ENCODE measurements around the gene RPL12. TPM values are rescaled to one million over a fixed set of nuclear protein-coding genes. Genes with fewer than 3 reads are reported as not detected.

RPL12 gene
- total and polyA plus RNA-seq, 2 of the 13 experiments (the other 11 are each of a cell fraction or from before 2014, with no cell fraction given), result 1,551 to 2,590 TPM

DNA sequence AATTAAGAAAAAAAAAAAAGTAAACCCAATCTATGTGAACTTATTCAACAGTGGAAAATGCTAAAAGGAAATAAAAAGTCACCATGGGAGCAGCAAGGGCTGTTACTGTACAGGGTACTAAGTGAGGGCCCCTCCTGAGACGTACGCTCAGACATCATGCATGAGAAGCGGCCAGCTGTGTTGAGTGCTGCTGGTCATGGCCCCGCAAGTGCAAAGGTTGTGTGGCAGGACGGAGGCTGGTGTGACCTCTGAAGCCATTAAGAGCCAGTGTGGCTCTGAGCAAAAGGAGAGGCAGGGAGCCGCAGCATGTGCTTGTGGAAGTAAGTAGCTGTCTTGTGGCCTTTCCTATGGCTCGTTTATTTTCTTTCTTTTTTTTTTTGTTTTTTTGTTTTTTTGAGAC is 30.1 kb downstream of the RPL12 start (continued):
- TF ChIP-seq RBM39 (IDR thresholded peaks at IDR 0.05; ENCODE audit: low read depth, low read length, poor library complexity, severe bottlenecking) (no peak), AHR (CRISPR knock-in tag; IDR thresholded peaks at IDR 0.05) (no peak), PCBP1 (IDR thresholded peaks at IDR 0.05; ENCODE audit: borderline replicate concordance, low read depth, low read length) (no peak), ZNF550 (CRISPR knock-in tag; IDR thresholded peaks at IDR 0.05; ENCODE audit: borderline replicate concordance) (no peak), ZBTB7B (CRISPR knock-in tag; IDR thresholded peaks at IDR 0.05) (no peak), AKAP8 (CRISPR knock-in tag; IDR thresholded peaks at IDR 0.05) (no peak), ZNF616 (CRISPR knock-in tag; IDR thresholded peaks at IDR 0.05; ENCODE audit: low read depth) (no peak), YY1 (IDR thresholded peaks at IDR 0.05; ENCODE audit: insufficient read depth, insufficient replicate concordance, low read depth, low read length) (peak; percentile 34), ZHX2 (IDR thresholded peaks at IDR 0.05; ENCODE audit: low read depth) (no peak), ZHX2 (CRISPR knock-in tag; IDR thresholded peaks at IDR 0.05; ENCODE audit: borderline replicate concordance) (no peak), CEBPG (CRISPR knock-in tag; IDR thresholded peaks at IDR 0.05) (no peak)
- TF ChIP-seq, protein P1, sequence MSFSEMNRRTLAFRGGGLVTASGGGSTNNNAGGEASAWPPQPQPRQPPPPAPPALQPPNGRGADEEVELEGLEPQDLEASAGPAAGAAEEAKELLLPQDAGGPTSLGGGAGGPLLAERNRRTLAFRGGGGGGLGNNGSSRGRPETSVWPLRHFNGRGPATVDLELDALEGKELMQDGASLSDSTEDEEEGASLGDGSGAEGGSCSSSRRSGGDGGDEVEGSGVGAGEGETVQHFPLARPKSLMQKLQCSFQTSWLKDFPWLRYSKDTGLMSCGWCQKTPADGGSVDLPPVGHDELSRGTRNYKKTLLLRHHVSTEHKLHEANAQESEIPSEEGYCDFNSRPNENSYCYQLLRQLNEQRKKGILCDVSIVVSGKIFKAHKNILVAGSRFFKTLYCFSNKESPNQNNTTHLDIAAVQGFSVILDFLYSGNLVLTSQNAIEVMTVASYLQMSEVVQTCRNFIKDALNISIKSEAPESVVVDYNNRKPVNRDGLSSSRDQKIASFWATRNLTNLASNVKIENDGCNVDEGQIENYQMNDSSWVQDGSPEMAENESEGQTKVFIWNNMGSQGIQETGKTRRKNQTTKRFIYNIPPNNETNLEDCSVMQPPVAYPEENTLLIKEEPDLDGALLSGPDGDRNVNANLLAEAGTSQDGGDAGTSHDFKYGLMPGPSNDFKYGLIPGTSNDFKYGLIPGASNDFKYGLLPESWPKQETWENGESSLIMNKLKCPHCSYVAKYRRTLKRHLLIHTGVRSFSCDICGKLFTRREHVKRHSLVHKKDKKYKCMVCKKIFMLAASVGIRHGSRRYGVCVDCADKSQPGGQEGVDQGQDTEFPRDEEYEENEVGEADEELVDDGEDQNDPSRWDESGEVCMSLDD (CRISPR knock-in tag; IDR thresholded peaks at IDR 0.05; ENCODE audit: borderline replicate concordance), result no peak
- TF ChIP-seq, protein P2, sequence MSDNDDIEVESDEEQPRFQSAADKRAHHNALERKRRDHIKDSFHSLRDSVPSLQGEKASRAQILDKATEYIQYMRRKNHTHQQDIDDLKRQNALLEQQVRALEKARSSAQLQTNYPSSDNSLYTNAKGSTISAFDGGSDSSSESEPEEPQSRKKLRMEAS (IDR thresholded peaks at IDR 0.05), result 0 out of 2 replicates have a peak, but pooled peaks have one; percentile 35
- TF ChIP-seq, protein P3, sequence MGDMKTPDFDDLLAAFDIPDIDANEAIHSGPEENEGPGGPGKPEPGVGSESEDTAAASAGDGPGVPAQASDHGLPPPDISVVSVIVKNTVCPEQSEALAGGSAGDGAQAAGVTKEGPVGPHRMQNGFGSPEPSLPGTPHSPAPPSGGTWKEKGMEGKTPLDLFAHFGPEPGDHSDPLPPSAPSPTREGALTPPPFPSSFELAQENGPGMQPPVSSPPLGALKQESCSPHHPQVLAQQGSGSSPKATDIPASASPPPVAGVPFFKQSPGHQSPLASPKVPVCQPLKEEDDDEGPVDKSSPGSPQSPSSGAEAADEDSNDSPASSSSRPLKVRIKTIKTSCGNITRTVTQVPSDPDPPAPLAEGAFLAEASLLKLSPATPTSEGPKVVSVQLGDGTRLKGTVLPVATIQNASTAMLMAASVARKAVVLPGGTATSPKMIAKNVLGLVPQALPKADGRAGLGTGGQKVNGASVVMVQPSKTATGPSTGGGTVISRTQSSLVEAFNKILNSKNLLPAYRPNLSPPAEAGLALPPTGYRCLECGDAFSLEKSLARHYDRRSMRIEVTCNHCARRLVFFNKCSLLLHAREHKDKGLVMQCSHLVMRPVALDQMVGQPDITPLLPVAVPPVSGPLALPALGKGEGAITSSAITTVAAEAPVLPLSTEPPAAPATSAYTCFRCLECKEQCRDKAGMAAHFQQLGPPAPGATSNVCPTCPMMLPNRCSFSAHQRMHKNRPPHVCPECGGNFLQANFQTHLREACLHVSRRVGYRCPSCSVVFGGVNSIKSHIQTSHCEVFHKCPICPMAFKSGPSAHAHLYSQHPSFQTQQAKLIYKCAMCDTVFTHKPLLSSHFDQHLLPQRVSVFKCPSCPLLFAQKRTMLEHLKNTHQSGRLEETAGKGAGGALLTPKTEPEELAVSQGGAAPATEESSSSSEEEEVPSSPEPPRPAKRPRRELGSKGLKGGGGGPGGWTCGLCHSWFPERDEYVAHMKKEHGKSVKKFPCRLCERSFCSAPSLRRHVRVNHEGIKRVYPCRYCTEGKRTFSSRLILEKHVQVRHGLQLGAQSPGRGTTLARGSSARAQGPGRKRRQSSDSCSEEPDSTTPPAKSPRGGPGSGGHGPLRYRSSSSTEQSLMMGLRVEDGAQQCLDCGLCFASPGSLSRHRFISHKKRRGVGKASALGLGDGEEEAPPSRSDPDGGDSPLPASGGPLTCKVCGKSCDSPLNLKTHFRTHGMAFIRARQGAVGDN (CRISPR knock-in tag; IDR thresholded peaks at IDR 0.05), result peak; percentile 55
- TF ChIP-seq, protein P4, sequence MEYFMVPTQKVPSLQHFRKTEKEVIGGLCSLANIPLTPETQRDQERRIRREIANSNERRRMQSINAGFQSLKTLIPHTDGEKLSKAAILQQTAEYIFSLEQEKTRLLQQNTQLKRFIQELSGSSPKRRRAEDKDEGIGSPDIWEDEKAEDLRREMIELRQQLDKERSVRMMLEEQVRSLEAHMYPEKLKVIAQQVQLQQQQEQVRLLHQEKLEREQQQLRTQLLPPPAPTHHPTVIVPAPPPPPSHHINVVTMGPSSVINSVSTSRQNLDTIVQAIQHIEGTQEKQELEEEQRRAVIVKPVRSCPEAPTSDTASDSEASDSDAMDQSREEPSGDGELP (IDR thresholded peaks at IDR 0.05; ENCODE audit: borderline replicate concordance, low read depth), result peak; percentile 51

Measured in HepG2 (cell line).